Stimulated activated CD4-positive, alpha-beta T cell treated with anti-CD3 and anti-CD28 coated beads, Interleukin-15, amount 100 ng/mL, for 24 hours (primary cell): Measurements from ENCODE around the gene FUBP1.
A peak's percentile ranks its signal among the peaks of the same experiment; 100 is the strongest.
"Not testable (repeated sequence)": the region's sequence is repeated elsewhere in the genome, so short reads cannot be mapped to it uniquely, and the experiment has no call there.

Experiments
- DNase-seq: peaks from one replicate; pipeline ENCODE4 v3.0.0-alpha.2; 2020

The FUBP1 gene

DNA sequence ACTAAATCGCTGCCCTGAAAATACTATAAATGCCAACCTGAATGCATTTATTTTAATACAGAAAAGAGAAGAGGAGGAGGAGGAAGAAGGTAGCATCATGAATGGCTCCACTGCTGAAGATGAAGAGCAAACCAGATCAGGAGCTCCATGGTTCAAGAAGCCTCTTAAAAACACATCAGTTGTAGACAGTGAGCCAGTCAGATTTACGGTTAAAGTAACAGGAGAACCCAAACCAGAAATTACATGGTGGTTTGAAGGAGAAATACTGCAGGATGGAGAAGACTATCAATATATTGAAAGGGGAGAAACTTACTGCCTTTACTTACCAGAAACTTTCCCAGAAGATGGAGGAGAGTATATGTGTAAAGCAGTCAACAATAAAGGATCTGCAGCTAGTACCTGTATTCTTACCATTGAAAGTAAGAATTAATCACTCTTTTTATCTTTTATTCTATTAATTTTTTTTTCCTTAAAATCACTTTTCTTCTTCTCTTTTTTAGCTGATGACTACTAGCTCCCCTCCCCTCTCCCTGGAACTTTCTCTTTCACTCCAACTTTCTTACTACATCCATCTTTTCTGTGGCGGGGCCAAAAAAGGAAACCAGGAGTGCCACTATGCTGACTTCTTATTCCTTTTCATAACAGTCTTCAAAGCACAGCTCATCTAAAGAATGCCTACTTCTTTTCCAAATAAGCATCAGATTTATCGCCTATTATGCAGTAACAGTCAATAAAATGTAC, 36.3 kb downstream of the FUBP1 start:
- DNase-seq: no peak

DNA sequence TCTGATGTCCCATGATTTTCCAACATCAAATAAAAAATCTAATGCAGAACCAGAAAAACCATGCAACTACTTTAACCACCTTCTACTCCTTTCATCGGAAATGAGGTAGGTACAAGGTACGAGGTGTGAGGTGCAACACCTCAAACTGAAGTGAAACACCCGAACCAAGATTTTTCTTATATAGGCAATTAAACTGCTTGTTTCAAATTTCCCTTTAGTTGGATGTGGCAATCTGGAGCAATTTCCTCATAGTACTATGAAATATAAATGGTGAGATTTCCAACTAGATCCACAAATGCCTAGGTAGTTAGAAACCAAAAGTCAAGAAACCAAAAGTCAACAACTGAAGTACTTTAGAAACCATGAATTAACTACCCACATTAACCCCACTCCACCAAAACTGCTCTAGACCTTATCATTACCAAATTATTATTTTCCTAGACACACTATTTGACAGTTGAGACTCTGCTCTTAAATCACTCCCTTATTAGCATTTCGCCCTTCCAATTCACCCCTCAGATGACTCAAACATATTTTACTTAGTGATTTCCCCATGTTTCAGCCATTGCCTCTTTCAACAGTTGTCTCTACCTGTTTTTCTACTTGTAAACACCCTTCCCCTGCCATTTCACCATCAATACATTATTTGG, 37.8 kb downstream of the FUBP1 start:
- DNase-seq: no peak

DNA sequence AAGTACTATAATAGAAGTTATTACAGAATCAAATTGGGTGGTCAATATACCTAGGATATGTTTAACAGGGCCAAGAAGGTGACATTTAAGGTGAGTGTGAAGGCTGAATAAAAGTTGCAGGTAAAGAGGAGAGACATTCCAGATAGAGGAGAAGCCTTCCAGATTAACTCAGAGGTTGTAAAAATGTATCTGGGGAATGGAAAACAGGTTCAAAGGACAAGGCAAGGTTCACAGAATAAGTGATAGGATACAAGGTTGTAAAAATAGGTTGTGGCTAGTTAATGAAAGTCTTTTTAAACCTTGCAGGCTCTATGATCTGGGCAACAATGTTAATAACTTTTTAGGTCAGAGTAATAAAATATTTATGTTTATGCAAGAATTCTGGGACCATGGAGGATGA, 40.2 kb downstream of the FUBP1 start:
- no peak for DNase-seq

DNA sequence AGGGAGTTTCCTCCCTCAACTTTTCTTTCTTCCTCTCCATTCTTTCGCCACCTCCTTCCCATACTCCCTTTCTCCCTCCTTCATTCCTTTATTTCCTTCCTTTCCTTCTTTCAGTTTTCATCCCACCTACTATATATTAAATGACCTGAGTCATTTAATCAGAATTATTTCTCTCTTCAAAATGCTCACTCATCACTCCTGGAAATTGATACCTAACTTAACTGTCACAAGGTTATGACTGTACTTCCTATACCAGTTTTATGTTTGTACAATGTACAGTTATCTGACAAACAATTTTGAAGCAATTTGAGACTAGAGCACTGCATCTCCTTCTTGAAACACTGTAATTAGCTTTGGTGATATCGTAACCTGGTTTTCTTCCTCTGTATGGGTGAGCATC, 49.1 kb downstream of the FUBP1 start:
- DNase-seq: no peak

DNA sequence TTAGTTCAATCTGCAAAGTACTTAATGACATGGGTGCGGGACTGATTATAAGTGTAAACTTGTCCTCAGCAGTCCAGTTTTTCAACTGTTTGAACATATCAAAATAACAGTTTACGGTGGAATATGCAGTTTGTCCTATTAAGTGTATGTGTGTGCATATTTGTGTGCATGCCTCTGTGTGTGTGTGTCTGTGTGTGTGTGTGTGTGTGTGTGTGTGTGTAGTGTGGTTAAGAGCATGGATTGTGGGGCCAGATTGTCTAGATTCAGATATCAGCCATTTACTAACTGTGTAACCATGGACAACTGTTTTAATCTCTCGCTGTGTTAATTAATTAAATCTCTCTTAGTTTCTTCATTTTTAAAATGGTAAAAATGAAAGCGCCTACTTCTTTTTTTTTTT, 51.5 kb downstream of the FUBP1 start:
- DNase-seq: no peak

DNA sequence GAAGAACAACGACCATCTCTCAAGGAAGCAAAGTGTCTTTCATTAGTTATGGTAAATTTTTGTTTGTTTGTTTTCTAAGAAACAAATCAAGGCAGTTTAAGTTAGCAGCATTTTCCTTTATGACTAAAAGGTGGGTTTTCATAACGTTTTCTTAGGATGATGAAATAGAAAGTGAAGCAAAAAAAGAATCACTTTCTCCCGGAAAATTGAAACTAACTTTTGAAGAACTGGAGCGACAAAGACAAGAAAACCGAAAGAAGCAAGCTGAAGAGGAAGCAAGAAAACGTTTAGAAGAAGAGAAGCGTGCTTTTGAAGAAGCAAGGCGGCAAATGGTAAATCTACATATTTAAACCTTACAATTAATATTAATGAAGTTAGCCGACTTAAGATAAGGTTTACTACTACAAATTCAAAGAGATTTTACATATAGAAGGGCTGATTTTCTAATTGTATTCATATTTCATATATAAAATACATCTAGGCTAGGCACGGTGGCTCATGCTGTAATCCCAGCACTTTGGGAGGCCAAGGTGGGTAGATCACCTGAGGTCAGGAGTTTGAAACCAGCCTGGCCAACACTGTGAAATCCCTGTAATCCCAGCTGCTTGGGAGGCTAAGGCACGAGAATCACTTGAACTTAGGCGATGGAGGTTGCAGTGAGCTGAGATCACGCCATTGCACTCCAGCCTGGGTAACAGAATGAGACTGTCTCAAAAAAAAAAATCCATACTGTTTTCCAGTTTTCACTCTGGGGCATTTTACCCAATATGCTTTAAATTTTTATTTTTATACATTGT, 52.1 kb downstream of the FUBP1 start:
- no peak for DNase-seq

DNA sequence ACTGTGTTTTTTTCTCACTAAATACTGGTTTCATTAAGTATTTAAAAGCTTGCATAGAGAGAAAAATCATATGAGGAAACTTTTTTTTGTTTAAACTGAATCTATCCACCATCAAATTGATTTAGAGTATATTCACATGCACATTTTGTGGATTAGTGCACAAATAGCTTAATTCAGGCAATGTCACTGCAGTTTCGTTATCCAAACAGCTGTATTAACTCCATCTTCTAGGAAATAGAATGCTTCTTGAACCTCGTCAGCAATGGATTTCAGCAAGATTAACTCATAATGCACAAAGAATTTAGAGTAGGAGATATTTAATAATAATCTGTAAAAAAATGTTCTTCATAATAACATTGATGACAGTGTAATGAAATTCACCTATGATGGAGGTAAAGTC, 52.9 kb downstream of the FUBP1 start:
- no peak for DNase-seq

DNA sequence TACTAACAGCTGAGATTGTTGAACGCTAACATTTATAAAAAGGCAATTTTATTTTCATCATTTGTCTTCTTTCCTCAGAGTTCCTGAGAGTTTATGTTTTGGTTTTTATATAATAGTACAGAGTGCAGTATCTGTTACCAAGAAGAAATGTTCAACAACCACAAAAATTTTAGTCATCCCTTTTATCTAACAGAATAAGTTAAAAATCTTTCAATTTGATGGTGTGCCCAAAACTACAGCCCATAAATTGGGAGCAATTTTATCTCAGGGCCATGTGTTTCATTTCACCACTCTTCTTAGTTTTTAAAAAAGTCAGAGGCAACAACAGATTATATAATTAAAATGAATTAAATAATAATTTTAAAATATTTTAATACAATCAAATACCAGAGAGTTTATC, 53.4 kb downstream of the FUBP1 start:
- DNase-seq: no peak

DNA sequence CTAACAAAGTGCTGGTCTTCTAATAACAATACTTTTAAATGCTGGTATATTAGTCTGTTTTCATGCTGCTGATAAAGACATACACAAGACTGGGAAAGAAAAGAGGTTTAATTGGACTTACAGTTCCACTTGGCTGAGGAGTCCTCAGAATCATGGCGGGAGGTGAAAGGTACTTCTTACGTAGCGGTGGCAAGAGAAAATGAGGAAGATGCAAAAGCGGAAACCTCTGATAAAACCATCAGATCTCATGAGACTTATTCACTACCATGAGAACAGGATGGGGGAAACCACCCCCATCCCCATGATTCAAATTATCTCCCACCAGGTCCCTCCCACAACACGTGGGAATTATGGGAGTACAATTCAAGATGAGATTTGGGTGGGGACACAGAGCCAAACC, 60.0 kb downstream of the FUBP1 start:
- not testable (repeated sequence) for DNase-seq

DNA sequence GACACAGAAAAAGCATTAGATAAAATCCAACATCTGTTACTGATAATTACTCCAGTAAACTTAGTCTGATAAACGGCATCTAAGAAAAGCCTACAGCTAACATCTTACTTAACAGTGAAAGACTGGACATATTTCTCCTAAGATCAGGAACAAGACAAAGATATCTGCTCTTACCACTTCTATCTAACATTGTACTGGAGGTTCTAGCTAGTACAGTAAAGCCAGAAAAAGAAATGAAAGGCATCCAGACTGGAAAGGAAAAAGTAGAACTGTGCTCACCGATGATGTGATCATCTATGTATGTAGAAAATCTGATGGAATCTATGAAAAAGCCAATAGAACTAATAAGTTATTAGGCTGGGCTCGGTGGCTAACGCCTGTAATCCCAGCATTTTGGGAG, 68.8 kb downstream of the FUBP1 start:
- no peak for DNase-seq

DNA sequence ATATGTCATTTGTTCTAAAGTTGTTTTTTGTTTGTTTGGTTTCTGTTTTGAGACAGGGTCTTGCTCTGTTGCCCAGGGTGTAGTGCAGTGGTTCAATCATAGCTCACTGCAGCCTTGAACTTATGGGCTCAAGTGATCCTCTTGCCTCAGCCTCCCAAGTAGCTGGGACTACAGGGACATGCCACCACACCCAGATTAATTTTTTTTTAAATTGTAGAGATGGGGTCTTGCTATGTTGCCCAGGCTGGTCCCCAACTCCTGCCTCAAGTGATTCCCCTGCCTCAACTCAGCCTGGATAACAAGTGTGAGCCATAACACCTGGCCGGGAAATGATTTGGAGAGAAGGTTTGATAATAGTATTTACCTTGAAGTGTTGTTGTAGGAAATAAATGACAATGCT, 72.2 kb downstream of the FUBP1 start:
- DNase-seq: no peak

DNA sequence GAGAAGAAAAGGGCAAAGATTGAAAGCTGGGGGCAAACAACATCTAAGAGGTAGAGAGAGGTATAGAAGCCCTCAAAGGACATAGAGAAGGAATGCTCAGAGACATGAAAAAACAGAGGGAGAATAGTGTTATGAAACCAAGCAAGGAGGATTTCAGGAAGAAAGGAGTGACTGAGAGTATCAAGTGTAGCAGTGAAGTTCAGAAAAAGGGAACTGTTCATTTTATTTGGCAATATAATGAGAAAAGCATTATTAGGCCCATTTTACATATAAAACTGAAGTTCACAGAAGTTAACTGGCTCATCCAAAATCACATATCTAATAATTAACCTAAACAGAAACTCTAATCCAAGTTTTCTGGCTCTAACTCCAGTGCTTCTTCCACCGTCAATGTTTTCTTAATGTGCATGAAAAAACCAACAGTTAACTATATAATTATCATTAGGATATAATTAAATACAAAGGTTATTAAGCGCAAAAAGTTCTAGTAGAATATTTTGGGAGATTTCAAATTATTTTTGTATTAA, 72.8 kb downstream of the FUBP1 start:
- no peak for DNase-seq

DNA sequence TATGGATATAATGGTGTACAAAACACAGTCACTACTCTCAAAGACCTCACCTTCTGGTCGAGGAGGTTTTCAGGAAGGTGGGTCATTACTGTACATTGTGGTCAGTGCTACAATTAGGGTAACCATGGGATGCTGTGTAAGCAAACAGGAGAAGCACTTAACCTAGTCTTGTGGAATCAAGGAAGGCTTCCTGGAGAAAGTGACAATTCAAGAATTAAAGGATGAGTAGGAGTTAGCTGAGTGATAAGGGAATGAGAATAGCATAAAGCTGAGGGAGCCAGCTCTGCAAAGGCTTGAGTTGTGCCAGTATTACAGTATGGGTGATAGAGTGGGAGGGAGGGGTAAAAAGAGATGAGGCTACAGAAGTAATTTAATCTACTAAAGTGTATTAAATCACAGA, 73.3 kb downstream of the FUBP1 start:
- DNase-seq: no peak

DNA sequence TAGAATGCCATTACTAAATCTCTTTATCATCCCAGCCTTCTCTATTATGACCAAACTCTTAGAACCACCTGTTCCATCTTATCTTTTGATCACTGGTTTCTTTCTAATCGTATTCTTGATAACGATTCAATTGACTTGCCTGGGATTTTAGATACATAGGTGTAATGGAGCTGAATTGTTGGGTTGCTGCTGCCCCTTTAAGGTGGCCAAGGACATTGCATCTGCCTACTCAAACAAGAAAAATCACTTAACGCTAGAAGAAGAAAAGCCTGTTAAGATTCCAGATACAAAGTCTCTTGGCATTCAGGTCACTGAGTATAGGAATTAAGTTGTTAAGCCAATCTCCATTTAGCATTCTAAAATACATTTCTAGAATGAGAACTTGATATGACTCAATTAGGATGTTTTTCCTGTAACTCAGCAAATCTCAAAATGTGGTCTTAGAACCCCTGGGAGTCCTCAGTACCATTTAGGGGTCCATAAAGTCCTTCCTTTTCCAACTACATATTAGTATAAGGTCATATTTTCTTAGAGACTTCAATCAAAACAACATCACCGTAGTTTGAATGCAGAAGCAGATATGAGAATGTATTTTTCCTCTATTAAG, 78.1 kb downstream of the FUBP1 start:
- peak; percentile 6 for DNase-seq

DNA sequence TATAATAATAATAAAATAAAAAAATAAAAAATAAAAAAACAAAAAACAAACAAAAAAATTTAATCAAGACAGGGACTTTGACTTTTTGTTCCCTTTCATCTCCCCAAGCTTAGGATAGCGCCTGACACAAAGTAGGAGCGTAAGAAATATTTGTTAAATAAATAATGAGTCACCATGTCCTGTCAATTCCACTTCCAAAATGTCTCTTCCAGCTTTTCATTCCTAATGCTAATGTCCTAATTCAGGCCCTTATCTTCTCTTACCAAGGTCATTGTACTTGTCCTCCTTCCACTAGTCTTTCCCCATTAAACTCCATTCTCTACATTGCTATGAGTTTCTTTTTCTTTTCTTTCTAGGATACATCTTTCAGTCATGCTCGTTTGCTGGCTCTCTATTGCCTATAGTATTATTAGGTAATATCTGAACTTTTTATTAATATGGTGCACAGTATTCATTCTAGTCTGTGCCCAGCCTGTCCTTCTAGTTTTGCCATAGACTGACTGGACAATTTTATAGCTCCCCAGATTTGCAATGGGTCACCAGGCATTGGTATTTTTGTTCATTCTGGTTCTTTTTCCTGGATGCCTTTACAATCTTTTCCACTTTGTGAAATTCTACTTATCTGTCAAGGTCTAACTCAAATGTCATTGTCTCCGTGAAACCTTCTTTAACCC, 79.1 kb downstream of the FUBP1 start:
- DNase-seq: no peak
